Cardiac muscle cell (in vitro differentiated cells and primary cell): Measurements from ENCODE around the gene CHST2. TPM values are rescaled to one million over a fixed set of nuclear protein-coding genes. Genes with fewer than 3 reads are reported as not detected.

Experiments used
- DNase-seq, 2 donors: peaks; one replicate each; pipeline versions ENCODE4 v3.0.0 to v3.0.0-alpha.2; 2010 to 2017; ENCODE audit warnings: low read depth in 1 of 2, low spot score in 1 of 2
- H3K27ac ChIP-seq: fragments of 200-600 bp; sonication (generic); 2 replicates; pipeline ENCODE4 v1.5.1; 2016
- H3K27me3 ChIP-seq: fragments of 200-600 bp; sonication (generic); 2 replicates; pipeline ENCODE4 v1.6.0; 2016; ENCODE audit warnings: control low read depth
- H3K36me3 ChIP-seq: fragments of 200-600 bp; sonication (generic); 2 replicates; pipeline ENCODE4 v1.5.1; 2016; ENCODE audit warnings: control low read depth
- H3K4me1 ChIP-seq: fragments of 200-600 bp; sonication (generic); 2 replicates; pipeline ENCODE4 v1.8.1; 2017; ENCODE audit warnings: low read depth, mild to moderate bottlenecking, mixed run types
- H3K4me3 ChIP-seq: fragments of 200-600 bp; sonication (generic); 2 replicates; pipeline ENCODE4 v1.5.1; 2016; ENCODE audit warnings: mild to moderate bottlenecking
- H3K9me3 ChIP-seq: fragments of 200-600 bp; sonication (generic); 2 replicates; pipeline ENCODE4 v1.5.1; 2017; ENCODE audit warnings: low read depth, mild to moderate bottlenecking, control low read depth
- CTCF ChIP-seq: IDR thresholded peaks from 2 replicates; pipeline ENCODE4 v1.5.1; 2012; ENCODE audit warnings: low read depth, mild to moderate bottlenecking, low read length
- polyA plus RNA-seq: library from polyadenylated mRNA; unstranded; fragments of >200 nt; fragmentation: Nextera tagmentation; extraction: Ambion mirVana; gene quantifications from 2 replicates; pipeline ENCODE4 v1.2.1, GENCODE V29; 2016
- total RNA-seq: library from RNA; depleted of rRNA; stranded (reverse); fragments of >200 nt; gene quantifications from 2 replicates; pipeline ENCODE4 v1.2.3, GENCODE V29; 2016

The CHST2 gene
- total and polyA plus RNA-seq, 2 experiments from 2014 or later: 8.4 to 23.2 TPM

DNA sequence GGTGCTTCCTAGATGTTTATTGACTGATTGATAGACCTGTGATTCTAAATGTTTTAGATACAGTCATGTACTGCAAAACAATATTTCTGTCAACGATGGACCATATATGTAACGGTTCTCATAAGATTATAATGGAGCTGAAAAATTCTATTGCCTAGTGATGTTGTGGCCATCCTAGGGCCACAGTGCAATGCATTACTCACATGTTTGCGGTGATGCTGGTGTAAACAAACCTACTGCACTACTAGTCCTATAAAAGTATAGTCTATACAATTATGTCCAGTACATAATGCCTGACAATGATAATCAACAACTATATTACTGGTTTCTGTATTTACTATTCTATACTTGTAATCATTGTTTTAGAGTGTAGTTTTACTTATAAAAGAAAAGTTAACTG, 46.8 kb downstream of the CHST2 start:
- Histone ChIP-seq H3K27me3 (no peaks in the 10 kb centered on the region), H3K27ac (no peak overlapping the region), H3K4me3 (no peak overlapping the region), H3K9me3 (no peaks in the 10 kb centered on the region), H3K4me1 (no peaks in the 10 kb centered on the region), H3K36me3 (no peaks in the 10 kb centered on the region)
- no peak for TF ChIP-seq CTCF
- no peak for DNase-seq

DNA sequence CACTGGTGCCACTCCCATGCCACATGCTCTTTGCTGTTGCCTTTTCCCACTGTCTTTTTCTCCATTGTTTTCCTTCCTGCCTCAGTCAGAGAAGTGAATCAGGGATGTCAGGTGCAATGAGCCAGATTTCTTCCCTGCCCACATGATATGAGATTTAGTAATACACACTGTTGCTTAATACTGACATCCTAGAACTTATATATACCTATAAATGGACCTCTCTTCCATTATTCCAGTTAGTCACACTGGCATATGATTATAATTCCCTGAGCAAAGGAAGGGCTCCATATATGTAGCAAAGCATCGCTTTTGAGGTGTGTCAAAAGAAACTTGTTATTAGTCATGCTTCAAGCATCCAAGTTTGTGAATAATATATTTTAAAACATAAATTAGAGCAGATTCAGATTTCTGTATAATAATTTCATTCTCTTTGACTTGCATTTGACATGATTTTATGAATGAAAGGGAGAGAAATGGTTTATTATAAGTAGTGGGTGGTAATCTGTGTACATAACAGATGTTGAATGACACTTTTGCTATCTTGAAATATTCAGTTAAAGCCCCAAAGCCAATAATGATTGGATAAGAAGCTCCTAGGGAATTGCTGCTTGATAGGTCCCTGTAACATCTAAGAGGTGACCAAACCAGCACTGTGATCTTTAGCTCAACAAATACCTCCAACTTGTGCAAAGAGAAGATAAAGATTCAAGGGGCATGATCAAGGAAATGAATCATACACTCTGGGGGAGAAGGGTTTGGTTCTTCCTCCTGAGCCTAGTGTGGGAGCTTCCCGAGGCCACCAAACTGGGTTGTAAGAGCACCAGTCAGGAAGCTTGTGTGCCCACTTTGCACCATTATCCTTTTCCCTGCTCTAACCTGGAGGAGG, 48.6 kb downstream of the CHST2 start:
- Histone ChIP-seq H3K27ac (no peak overlapping the region), H3K4me1 (no peaks in the 10 kb centered on the region), H3K36me3 (no peaks in the 10 kb centered on the region), H3K4me3 (no peak overlapping the region), H3K27me3 (no peaks in the 10 kb centered on the region), H3K9me3 (no peaks in the 10 kb centered on the region)
- TF ChIP-seq CTCF: no peak
- peak in 1 of 2 donors; percentile 30 for DNase-seq

DNA sequence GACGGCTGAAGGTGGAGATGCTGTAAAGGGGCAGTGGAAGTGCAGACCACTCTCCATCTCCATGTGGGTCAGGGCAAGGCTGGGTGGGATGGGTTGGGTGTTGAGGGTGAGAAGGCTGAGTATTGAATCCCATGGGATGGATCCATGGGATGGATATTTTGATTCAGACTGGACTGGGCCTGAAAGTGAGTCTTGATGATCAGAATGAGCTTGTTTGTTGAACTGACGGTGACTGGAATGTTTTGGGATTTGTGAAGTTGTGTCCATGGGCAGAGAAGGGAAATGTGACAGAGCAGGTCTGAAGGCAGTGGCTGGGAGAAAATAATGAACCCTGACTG, 49.3 kb downstream of the CHST2 start:
- Histone ChIP-seq H3K4me1 (no peaks in the 10 kb centered on the region), H3K4me3 (no peak overlapping the region), H3K9me3 (no peaks in the 10 kb centered on the region), H3K27ac (no peak overlapping the region), H3K36me3 (no peaks in the 10 kb centered on the region), H3K27me3 (no peaks in the 10 kb centered on the region)
- DNase-seq: no peak
- no peak for TF ChIP-seq CTCF

DNA sequence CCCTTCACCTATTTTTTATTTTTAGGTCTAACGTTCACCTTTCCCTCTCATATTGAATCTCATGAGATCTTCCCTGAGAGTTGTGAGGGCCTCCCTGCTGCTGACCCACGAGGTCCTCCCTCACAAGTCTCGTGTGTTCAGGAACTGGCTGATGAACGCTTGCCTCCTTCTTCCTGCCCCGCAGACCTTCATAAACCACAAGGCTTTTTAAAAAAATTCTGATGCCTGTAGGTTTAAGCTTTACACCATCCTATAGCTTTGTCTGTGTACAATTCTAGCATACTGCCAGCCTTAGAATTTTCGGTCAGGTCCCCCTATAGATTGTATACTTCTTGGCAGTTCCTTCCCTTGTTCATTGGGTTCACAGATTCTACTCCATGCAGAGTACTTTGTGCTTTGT, 50.5 kb downstream of the CHST2 start:
- H3K4me3 ChIP-seq: no peak overlapping the region
- TF ChIP-seq CTCF: no peak
- no peak overlapping the region for H3K27ac ChIP-seq
- H3K27me3 ChIP-seq: no peaks in the 10 kb centered on the region
- no peaks in the 10 kb centered on the region for H3K9me3 ChIP-seq
- no peak for DNase-seq
- H3K36me3 ChIP-seq: no peaks in the 10 kb centered on the region
- H3K4me1 ChIP-seq: no peaks in the 10 kb centered on the region

- Histone ChIP-seq H3K4me3 (no peak overlapping the region), H3K27me3 (no peaks in the 10 kb centered on the region), H3K27ac (no peak overlapping the region), H3K9me3 (no peaks in the 10 kb centered on the region), H3K4me1 (no peaks in the 10 kb centered on the region), H3K36me3 (no peaks in the 10 kb centered on the region)
- TF ChIP-seq CTCF: no peak
- DNase-seq: peak in 1 of 2 donors; percentile 58
These were observed 51.1 kb downstream of the CHST2 start for GRCh38 chr3:143170676-143171075.
